Muscle of leg (tissue), 11 donors: ENCODE data around the gene HCN3. TPM values are rescaled to one million over a fixed set of nuclear protein-coding genes. Genes with fewer than 3 reads are reported as not detected.
"Not testable (repeated sequence)": the region's sequence is repeated elsewhere in the genome, so short reads cannot be mapped to it uniquely, and the experiment has no call there.

ENCODE experiments used
- DNase-seq: peaks from one replicate; pipeline ENCODE4 v3.0.0; 2013
- H3K27ac ChIP-seq: one replicate; pipeline ENCODE4 v1.5.1; 2013; ENCODE audit warnings: mild to moderate bottlenecking, low read length, control low read depth
- H3K27me3 ChIP-seq: one replicate; pipeline ENCODE4 v1.6.1; 2013; ENCODE audit warnings: low read length; ENCODE audit not compliant: control insufficient read depth, insufficient read depth
- H3K36me3 ChIP-seq: one replicate; pipeline ENCODE4 v1.6.1; 2013; ENCODE audit warnings: low read length; ENCODE audit not compliant: control insufficient read depth, insufficient read depth
- H3K4me1 ChIP-seq: one replicate; pipeline ENCODE4 v1.6.1; 2013; ENCODE audit warnings: low read length; ENCODE audit not compliant: control insufficient read depth, insufficient read depth
- H3K4me3 ChIP-seq: one replicate; pipeline ENCODE4 v1.5.1; 2013; ENCODE audit warnings: low read length, control low read depth
- H3K9me3 ChIP-seq: replicated peaks from 2 replicates; pipeline ENCODE4 v1.6.1; 2013; ENCODE audit warnings: low read depth, low read length; ENCODE audit not compliant: control insufficient read depth
- WGBS: methylation state at CpG from one replicate; pipeline ENCODE4 v1.1.5; 2013; ENCODE audit warnings: missing lambda C conversion rate; ENCODE audit not compliant: insufficient coverage; 5-methylcytosine and 5-hydroxymethylcytosine counted together
- polyA plus RNA-seq, 8 donors: library from polyadenylated mRNA; unstranded; fragments of 120-200 nt; gene quantifications; one replicate each; pipeline versions ENCODE4 v1.2.1 to v1.2.3, GENCODE V29; 2013; ENCODE audit warnings: inconsistent platforms in 1 of 8, low replicate concordance in 1 of 8; ENCODE audit not compliant: insufficient read length in 8 of 8, insufficient read depth in 1 of 8
- total RNA-seq: library from RNA; stranded (reverse); fragments of 120-200 nt; gene quantifications from one replicate; pipeline ENCODE4 v1.2.4, GENCODE V29; 2013

Gene HCN3
- total and polyA plus RNA-seq, 9 donors, result 1.6 to 6.7 (median 3.9) TPM

DNA sequence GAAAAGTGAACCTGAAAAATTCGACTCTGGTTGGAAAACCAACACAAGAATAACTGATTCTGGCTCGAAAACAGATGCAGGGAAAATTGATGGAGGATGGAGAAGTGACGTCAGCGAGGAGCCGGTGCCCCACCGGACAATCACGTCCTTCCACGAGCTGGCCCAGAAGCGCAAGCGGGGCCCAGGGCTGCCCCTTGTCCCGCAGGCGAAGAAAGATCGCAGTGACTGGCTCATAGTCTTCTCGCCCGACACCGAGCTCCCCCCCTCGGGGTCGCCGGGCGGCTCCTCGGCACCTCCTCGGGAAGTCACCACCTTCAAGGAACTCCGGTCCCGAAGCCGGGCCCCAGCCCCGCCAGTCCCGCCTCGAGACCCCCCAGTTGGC is 45.3 kb downstream of the HCN3 start:
- H3K4me3 ChIP-seq, result peak overlapping the region; percentile 94
- no peaks in the 10 kb centered on the region for H3K27me3 ChIP-seq
- peak overlapping the region; percentile 98 for H3K27ac ChIP-seq
- DNase-seq, result peak; percentile 55
- no peaks in the 10 kb centered on the region for H3K9me3 ChIP-seq
- under 1% methylated on average over 24 of the region's 28 CpGs for WGBS
- H3K36me3 ChIP-seq, result peaks cover 38% of the 10 kb centered on the region
- H3K4me1 ChIP-seq, result peaks cover 37% of the 10 kb centered on the region

DNA sequence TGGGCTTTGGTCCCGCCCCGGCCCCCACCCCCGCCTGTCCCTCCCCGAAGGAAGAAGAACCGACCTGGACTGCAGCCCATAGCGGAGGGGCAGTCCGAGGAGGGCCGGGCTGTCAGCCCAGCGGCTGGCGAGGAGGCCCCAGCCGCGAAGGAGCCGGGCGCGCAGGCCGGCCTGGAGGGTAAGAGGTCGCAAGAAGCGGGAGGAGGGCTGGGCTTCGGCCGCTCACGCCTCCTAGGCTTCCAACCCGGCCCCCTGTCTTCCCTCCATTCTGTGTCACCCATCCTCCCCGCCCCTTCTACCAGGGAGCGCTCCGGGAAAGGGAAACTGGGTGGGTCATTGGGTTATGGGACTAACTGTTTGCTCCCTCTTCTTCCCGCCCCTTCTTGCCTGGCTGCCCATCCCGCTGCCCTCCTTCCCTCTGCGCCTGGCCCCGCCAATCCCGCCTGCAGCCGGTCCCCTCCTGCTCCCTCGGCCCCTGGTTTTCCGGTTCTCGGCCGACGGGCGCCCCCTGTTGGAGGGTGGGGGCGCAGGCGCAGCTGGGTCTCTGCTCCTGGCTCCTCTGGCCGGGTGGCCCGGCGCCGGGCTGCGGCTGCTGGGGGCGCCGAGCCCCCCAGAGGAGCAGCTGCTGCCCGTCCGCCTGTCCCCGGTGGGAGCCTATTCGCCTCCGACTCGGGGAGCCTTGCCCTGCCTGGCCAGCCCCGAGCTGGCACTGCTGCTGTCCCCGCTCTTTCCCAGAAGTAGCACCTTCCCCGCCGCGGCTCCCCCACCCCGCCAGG is 45.9 kb downstream of the HCN3 start:
- peak overlapping the region; percentile 98 for H3K27ac ChIP-seq
- WGBS, result 0% methylated on average over 38 of the region's 58 CpGs
- H3K4me1 ChIP-seq, result peaks cover 37% of the 10 kb centered on the region
- peak overlapping the region; percentile 94 for H3K4me3 ChIP-seq
- peaks cover 38% of the 10 kb centered on the region for H3K36me3 ChIP-seq
- no peaks in the 10 kb centered on the region for H3K27me3 ChIP-seq
- H3K9me3 ChIP-seq, result no peaks in the 10 kb centered on the region
- DNase-seq, result peak; percentile 96

DNA sequence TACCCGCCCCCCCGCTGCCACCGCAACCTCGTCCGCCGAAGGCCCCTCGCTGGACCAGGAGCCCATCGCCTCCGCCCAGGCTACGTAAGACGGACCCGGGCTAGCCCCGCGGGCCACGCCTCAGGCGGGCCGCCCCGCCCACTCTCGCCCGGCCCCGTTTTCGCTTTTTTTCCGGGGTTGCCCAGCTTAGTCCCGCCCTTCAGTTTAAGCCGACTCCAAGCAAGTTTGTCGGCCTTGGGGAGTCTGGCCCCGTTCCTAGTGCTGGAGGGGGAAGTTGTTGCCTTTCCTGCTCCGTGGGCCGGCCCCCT is 46.4 kb downstream of the HCN3 start:
- Histone ChIP-seq H3K4me1 (peaks cover 37% of the 10 kb centered on the region), H3K4me3 (peak overlapping the region; percentile 94), H3K27ac (peak overlapping the region; percentile 98), H3K27me3 (no peaks in the 10 kb centered on the region), H3K9me3 (no peaks in the 10 kb centered on the region), H3K36me3 (peaks cover 37% of the 10 kb centered on the region)
- peak; percentile 98 for DNase-seq
- WGBS, result under 1% methylated on average over 22 of the region's 29 CpGs

DNA sequence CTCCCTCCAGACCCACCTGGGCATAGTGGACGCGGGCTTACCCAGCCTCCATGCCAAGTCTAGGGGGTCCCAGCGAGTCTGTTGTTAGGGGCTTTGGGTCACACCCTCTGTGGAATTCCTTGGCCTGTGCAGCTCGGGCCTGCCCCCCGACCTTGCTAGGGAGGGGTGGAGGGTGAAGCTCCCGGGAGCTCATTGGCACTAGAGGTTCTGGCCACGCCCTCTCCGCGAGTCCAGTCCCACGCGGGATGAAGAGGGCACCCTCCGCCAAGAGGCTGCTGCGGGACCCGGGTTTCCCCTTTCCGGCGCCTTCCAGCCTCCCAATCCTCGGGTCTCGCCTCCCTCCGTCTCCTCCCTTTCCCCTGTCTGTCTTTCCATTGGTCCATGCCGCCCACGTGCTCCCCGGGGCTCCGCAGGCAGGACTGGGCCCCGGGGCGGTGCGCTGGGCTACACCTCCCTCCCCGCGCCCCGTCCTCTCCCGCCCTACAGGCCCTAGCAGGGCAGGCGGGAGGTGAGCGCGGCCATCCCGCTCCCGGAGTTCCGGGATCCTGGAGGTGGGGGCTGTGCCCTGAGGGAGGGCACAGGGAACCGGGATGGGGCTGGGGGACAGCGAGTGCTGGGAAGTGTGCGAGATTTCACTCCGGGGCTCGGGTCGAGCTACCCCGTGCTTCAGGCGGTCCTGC is 46.9 kb downstream of the HCN3 start:
- H3K36me3 ChIP-seq, result peaks cover 32% of the 10 kb centered on the region
- no peaks in the 10 kb centered on the region for H3K27me3 ChIP-seq
- WGBS, result under 1% methylated on average over 26 of the region's 44 CpGs
- peak; percentile 99 for DNase-seq
- peak overlapping the region; percentile 98 for H3K27ac ChIP-seq
- peaks cover 37% of the 10 kb centered on the region for H3K4me1 ChIP-seq
- no peaks in the 10 kb centered on the region for H3K9me3 ChIP-seq
- peak overlapping the region; percentile 94 for H3K4me3 ChIP-seq

DNA sequence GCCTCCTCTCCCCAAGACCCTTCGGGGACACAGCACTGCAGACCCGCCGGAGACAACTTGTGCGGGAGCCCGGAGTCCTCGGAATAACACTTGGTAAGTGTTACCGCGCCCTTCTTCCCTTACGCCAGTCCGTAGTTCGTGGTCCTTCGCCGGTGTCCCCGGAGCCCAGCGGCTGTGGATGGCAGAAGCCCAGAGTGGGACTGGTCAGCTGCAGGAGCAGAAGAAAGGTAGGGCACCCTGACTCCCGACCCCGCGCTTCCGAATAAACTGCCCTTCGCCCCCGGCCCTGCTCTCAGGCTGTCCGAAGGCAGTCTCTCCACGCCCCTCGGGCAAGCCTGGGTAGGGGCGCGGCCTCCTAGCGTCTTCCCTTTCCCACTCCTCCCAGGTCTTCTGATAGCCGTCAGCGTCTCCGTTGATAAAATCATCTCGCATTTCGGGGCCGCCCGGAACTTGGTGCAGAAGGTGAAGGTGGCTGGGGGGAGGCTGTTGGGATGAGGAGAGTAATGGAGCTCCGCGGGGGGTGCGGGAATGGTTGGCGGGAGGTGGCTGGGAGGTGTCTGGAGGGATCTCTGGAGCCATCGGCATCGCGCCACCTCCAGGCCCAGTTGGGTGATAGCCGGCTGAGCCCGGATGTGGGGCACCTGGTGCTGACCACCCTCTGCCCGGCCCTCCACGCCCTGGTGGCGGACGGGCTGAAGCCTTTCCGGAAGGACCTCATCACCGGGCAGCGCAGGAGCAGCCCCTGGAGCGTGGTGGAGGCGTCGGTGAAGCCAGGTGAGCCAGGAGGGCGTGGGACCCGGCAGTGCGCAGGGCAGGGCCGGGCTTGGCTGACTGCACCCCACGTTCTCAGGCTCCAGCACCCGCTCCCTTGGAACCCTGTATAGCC is 47.7 kb downstream of the HCN3 start:
- Histone ChIP-seq H3K27me3 (no peaks in the 10 kb centered on the region), H3K27ac (peak overlapping the region; percentile 98), H3K9me3 (no peaks in the 10 kb centered on the region), H3K4me3 (peak overlapping the region; percentile 94), H3K4me1 (peaks cover 35% of the 10 kb centered on the region), H3K36me3 (peaks cover 30% of the 10 kb centered on the region)
- no peak for DNase-seq
- WGBS, result 7% methylated on average over 49 of the region's 59 CpGs

DNA sequence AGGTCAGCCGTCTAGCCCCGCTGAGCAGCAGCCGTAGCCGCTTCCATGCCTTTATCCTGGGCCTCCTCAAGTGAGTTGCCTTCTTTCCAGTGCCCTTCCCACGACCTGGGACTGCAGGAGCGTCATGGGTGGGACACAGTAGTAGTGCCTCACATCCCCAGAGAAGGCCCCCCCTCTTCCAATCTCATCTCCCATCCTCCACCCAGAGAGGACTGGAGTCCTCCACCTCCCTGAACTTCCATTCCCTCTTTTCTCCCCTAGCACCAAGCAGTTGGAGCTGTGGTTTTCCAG is 48.3 kb downstream of the HCN3 start:
- Histone ChIP-seq H3K9me3 (no peaks in the 10 kb centered on the region), H3K27me3 (no peaks in the 10 kb centered on the region), H3K4me1 (peaks cover 30% of the 10 kb centered on the region), H3K27ac (no peak overlapping the region), H3K4me3 (no peak overlapping the region), H3K36me3 (peaks cover 35% of the 10 kb centered on the region)
- DNase-seq, result no peak
- 57% methylated on average over 5 of the region's 6 CpGs for WGBS

DNA sequence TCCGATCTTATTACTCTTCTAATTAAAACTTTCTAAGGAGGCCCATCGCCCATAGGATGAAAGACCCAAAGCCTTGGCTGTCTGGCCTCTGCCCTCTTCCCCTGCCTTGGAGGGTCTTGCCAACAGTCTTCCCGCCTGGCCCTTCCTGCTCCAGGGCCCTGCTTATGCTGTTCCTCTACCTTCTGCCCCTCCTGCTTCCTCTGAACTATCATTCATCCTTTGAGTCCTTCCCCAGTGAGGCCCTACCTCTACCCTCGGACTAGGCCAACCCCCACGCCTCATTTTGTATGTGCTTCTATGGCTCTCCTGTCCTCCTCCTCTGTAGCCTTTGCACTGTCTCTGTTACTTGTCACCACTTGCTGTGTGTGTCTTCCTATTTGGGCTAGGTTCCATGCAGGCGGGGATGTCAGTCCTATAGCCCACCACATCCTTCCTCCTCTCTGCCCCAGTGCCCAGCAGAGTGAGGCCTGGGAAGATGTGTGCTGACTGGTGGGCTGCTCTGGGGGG is 48.8 kb downstream of the HCN3 start:
- no peak overlapping the region for H3K4me3 ChIP-seq
- H3K36me3 ChIP-seq, result peaks cover 41% of the 10 kb centered on the region
- no peaks in the 10 kb centered on the region for H3K9me3 ChIP-seq
- 68% methylated on average over 5 of the region's 6 CpGs for WGBS
- peaks cover 24% of the 10 kb centered on the region for H3K4me1 ChIP-seq
- no peaks in the 10 kb centered on the region for H3K27me3 ChIP-seq
- no peak for DNase-seq
- no peak overlapping the region for H3K27ac ChIP-seq

DNA sequence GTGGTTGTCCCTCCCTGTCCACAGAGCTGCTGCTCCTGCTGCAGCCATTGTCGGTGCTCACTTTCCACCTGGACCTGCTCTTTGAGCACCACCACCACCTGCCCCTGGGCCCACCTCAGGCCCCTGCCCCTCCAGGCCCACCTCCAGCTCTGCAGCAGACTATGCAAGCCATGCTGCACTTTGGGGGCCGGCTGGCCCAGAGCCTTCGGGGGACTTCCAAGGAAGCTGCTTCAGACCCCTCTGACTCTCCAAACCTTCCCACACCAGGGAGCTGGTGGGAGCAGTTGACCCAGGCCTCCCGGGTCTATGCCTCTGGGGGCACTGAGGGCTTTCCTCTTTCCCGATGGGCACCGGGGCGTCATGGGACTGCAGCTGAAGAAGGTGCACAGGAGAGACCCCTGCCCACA is 49.4 kb downstream of the HCN3 start:
- DNase-seq, result no peak
- Histone ChIP-seq H3K27ac (no peak overlapping the region), H3K27me3 (no peaks in the 10 kb centered on the region), H3K9me3 (no peaks in the 10 kb centered on the region), H3K36me3 (peaks cover 44% of the 10 kb centered on the region), H3K4me1 (peaks cover 19% of the 10 kb centered on the region), H3K4me3 (no peak overlapping the region)
- WGBS, result 79% methylated on average over 5 of the region's 7 CpGs

DNA sequence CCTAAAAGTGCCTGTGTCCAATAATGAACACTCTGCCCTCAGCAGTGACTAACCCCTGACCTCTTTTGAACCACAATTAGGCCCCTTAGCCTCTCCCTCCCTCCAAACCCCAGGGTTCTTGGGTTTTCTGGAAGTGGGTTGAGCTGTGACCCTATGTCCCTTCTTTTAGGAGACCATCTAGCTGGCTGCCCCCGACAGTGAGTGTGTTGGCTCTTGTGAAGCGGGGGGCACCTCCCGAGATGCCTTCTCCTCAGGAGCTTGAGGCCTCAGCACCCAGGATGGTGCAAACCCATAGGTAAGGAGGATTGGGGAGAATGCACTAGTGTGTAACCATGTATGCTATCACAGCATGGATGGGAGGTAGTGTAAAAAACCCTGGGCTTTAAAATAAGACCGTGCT is 50.7 kb downstream of the HCN3 start:
- Histone ChIP-seq H3K4me1 (peaks cover 10% of the 10 kb centered on the region), H3K9me3 (no peaks in the 10 kb centered on the region), H3K36me3 (peaks cover 44% of the 10 kb centered on the region), H3K4me3 (no peak overlapping the region), H3K27me3 (no peaks in the 10 kb centered on the region), H3K27ac (no peak overlapping the region)
- 85% methylated on average over 3 of the region's 4 CpGs for WGBS
- DNase-seq, result no peak

DNA sequence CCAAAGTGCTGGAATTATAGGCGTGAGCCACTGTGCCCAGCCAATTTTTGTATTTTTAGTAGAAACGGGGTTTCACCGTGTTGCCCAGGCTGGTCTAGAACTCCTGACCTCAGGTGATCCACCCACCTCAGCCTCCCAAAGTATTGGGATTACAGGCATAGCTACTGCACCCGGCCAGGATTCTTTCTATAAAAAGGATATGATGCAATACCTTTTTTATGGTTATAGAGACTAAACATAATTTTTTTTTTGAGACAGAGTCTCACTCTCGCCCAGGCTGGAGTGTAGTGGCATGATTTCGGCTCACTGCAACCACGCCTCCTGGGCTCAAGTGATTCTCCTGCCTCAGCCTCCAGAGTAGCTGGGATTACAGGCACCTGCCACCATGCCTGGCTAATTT is 51.6 kb downstream of the HCN3 start:
- not testable (repeated sequence) for H3K4me3 ChIP-seq, H3K4me1 ChIP-seq, H3K9me3 ChIP-seq, DNase-seq, H3K27me3 ChIP-seq, H3K27ac ChIP-seq
- 100% methylated on average over 1 of the region's 7 CpGs for WGBS
- H3K36me3 ChIP-seq, result peaks cover 45% of the 10 kb centered on the region
